ENCODE results near the gene FAT1.

Gene FAT1

GRCh38 chr4:186651181-186651603 is 72.5 kb downstream of the FAT1 start:
- TF ChIP-seq CTCF (IDR thresholded peaks at IDR 0.05), result no peak
- no peaks in the 10 kb centered on the region for H3K27me3 Mint-ChIP-seq (ENCODE audit: low read depth, poor library complexity)
- H3K9me3 Mint-ChIP-seq, result no peaks in the 10 kb centered on the region
- no peak overlapping the region for H3K27ac Mint-ChIP-seq
- H3K4me1 Mint-ChIP-seq, result peaks cover 22% of the 10 kb centered on the region
- DNase-seq, result no peak
- H3K4me3 Mint-ChIP-seq, result no peak overlapping the region
- H3K36me3 Mint-ChIP-seq (ENCODE audit: low read depth), result peaks cover 76% of the 10 kb centered on the region

- DNase-seq, result no peak
- H3K36me3 Mint-ChIP-seq (ENCODE audit: low read depth), result peaks cover 77% of the 10 kb centered on the region
- H3K4me3 Mint-ChIP-seq, result no peak overlapping the region
- TF ChIP-seq CTCF (IDR thresholded peaks at IDR 0.05), result no peak
- peak overlapping the region; percentile 62 for H3K27ac Mint-ChIP-seq
- H3K27me3 Mint-ChIP-seq (ENCODE audit: low read depth, poor library complexity), result no peaks in the 10 kb centered on the region
- H3K9me3 Mint-ChIP-seq, result peaks cover 3% of the 10 kb centered on the region
- peaks cover 22% of the 10 kb centered on the region for H3K4me1 Mint-ChIP-seq
These were observed 73.1 kb downstream of the FAT1 start for GRCh38 chr4:186650401-186651180.

GRCh38 chr4:186647821-186648220 is 75.8 kb downstream of the FAT1 start:
- Mint-ChIP-seq H3K36me3 (ENCODE audit: low read depth) (peaks cover 69% of the 10 kb centered on the region), H3K4me1 (peaks cover 35% of the 10 kb centered on the region), H3K4me3 (no peak overlapping the region), H3K27me3 (ENCODE audit: low read depth, poor library complexity) (no peaks in the 10 kb centered on the region), H3K27ac (peak overlapping the region; percentile 2), H3K9me3 (peaks cover 3% of the 10 kb centered on the region)
- TF ChIP-seq CTCF (IDR thresholded peaks at IDR 0.05), result no peak
- DNase-seq, result no peak

- TF ChIP-seq CTCF (IDR thresholded peaks at IDR 0.05), result no peak
- H3K9me3 Mint-ChIP-seq, result peaks cover 3% of the 10 kb centered on the region
- peaks cover 13% of the 10 kb centered on the region for H3K4me1 Mint-ChIP-seq
- no peaks in the 10 kb centered on the region for H3K27me3 Mint-ChIP-seq (ENCODE audit: low read depth, poor library complexity)
- H3K4me3 Mint-ChIP-seq, result no peak overlapping the region
- H3K27ac Mint-ChIP-seq, result no peak overlapping the region
- DNase-seq, result no peak
- H3K36me3 Mint-ChIP-seq (ENCODE audit: low read depth), result peaks cover 64% of the 10 kb centered on the region
These were observed 78.9 kb downstream of the FAT1 start for GRCh38 chr4:186644737-186645261.

- peaks cover 60% of the 10 kb centered on the region for H3K36me3 Mint-ChIP-seq (ENCODE audit: low read depth)
- H3K27ac Mint-ChIP-seq, result no peak overlapping the region
- H3K4me3 Mint-ChIP-seq, result no peak overlapping the region
- DNase-seq, result no peak
- H3K27me3 Mint-ChIP-seq (ENCODE audit: low read depth, poor library complexity), result no peaks in the 10 kb centered on the region
- H3K4me1 Mint-ChIP-seq, result peaks cover 13% of the 10 kb centered on the region
- no peak for TF ChIP-seq CTCF (IDR thresholded peaks at IDR 0.05)
- H3K9me3 Mint-ChIP-seq, result peaks cover 3% of the 10 kb centered on the region
These were observed 79.4 kb downstream of the FAT1 start for GRCh38 chr4:186644311-186644638.

All from nephron progenitor cell (in vitro differentiated cells).